HEK293 (cell line): ENCODE results near the gene ACP7.

Experiments used
- BCL6B ChIP-seq: fragments of 450-650 bp; formaldehyde crosslinking; IDR thresholded peaks from 2 replicates; pipeline ENCODE4 v1.5.1; 2017; ENCODE audit warnings: missing biosample characterization, missing genetic modification characterization
- GLI2 ChIP-seq: fragments of 450-650 bp; formaldehyde crosslinking; IDR thresholded peaks from 2 replicates; pipeline ENCODE4; 2017; ENCODE audit warnings: missing biosample characterization, missing genetic modification characterization, low read depth, borderline replicate concordance
- HOXD13 ChIP-seq: sonication (generic); formaldehyde crosslinking; IDR thresholded peaks from 2 replicates; pipeline ENCODE4 v1.8.0; 2022; ENCODE audit warnings: missing genetic modification reagents, borderline replicate concordance
- KLF16 ChIP-seq: fragments of 450-650 bp; formaldehyde crosslinking; IDR thresholded peaks from 2 replicates; pipeline ENCODE4 v1.5.1; 2017; ENCODE audit warnings: missing biosample characterization, missing genetic modification characterization
- KLF9 ChIP-seq: fragments of 450-650 bp; formaldehyde crosslinking; IDR thresholded peaks from 2 replicates; pipeline ENCODE4 v1.5.1; 2016; ENCODE audit warnings: missing biosample characterization, missing genetic modification characterization, low read depth
- MEIS1 ChIP-seq: sonication (generic); formaldehyde crosslinking; IDR thresholded peaks from 2 replicates; pipeline ENCODE4 v1.8.1; 2022; ENCODE audit warnings: missing genetic modification reagents, mild to moderate bottlenecking, borderline replicate concordance
- MYNN ChIP-seq: fragments of 450-650 bp; formaldehyde crosslinking; IDR thresholded peaks from 2 replicates; pipeline ENCODE4 v1.5.1; 2016; ENCODE audit warnings: missing biosample characterization, missing genetic modification characterization, borderline replicate concordance
- PRDM2 ChIP-seq: fragments of 450-650 bp; formaldehyde crosslinking; IDR thresholded peaks from 2 replicates; pipeline ENCODE4 v1.5.1; 2016; ENCODE audit warnings: missing biosample characterization, missing genetic modification characterization, borderline replicate concordance
- PRDM4 ChIP-seq: fragments of 450-650 bp; formaldehyde crosslinking; IDR thresholded peaks from 2 replicates; pipeline ENCODE4 v1.5.1; 2017; ENCODE audit warnings: missing biosample characterization, missing genetic modification characterization
- PRDM6 ChIP-seq: fragments of 450-650 bp; formaldehyde crosslinking; IDR thresholded peaks from 2 replicates; pipeline ENCODE4 v1.5.1; 2017; ENCODE audit warnings: missing biosample characterization, missing genetic modification characterization
- SCRT1 ChIP-seq: fragments of 450-650 bp; formaldehyde crosslinking; IDR thresholded peaks from 2 replicates; pipeline ENCODE4 v1.5.1; 2016; ENCODE audit warnings: missing biosample characterization, missing genetic modification characterization, borderline replicate concordance
- SP3 ChIP-seq: fragments of 450-650 bp; formaldehyde crosslinking; IDR thresholded peaks from 2 replicates; pipeline ENCODE4 v1.5.1; 2016; ENCODE audit warnings: missing biosample characterization, missing genetic modification characterization
- ZBTB20 ChIP-seq: fragments of 450-650 bp; formaldehyde crosslinking; IDR thresholded peaks from 2 replicates; pipeline ENCODE4 v1.5.1; 2016; ENCODE audit warnings: missing biosample characterization, missing genetic modification characterization
- ZNF10 ChIP-seq: fragments of 450-650 bp; formaldehyde crosslinking; IDR thresholded peaks from 2 replicates; pipeline ENCODE4 v1.5.1; 2017; ENCODE audit warnings: missing biosample characterization, missing genetic modification characterization
- ZNF121 ChIP-seq: fragments of 450-650 bp; formaldehyde crosslinking; IDR thresholded peaks from 2 replicates; pipeline ENCODE4 v1.5.1; 2016; ENCODE audit warnings: missing biosample characterization, missing genetic modification characterization
- ZNF132 ChIP-seq: fragments of 450-650 bp; formaldehyde crosslinking; IDR thresholded peaks from 2 replicates; pipeline ENCODE4 v1.5.1; 2017; ENCODE audit warnings: missing biosample characterization, missing genetic modification characterization, borderline replicate concordance
- ZNF19 ChIP-seq: fragments of 450-650 bp; formaldehyde crosslinking; IDR thresholded peaks from 2 replicates; pipeline ENCODE4; 2016; ENCODE audit warnings: missing biosample characterization, missing genetic modification characterization, low read depth
- ZNF266 ChIP-seq: fragments of 450-650 bp; formaldehyde crosslinking; IDR thresholded peaks from 2 replicates; pipeline ENCODE4 v1.5.1; 2016; ENCODE audit warnings: missing biosample characterization, missing genetic modification characterization, low read depth
- ZNF311 ChIP-seq: fragments of 450-650 bp; formaldehyde crosslinking; IDR thresholded peaks from 2 replicates; pipeline ENCODE4 v1.5.1; 2017; ENCODE audit warnings: missing biosample characterization, missing genetic modification characterization, borderline replicate concordance
- ZNF37A ChIP-seq: fragments of 450-650 bp; IDR thresholded peaks from 2 replicates; pipeline ENCODE4 v1.5.1; 2018; ENCODE audit warnings: missing biosample characterization, missing genetic modification characterization
- ZNF433 ChIP-seq: fragments of 450-650 bp; formaldehyde crosslinking; IDR thresholded peaks from 2 replicates; pipeline ENCODE4 v1.5.1; 2016; ENCODE audit warnings: missing biosample characterization, missing genetic modification characterization, low read depth
- ZNF449 ChIP-seq: fragments of 450-650 bp; formaldehyde crosslinking; IDR thresholded peaks from 2 replicates; pipeline ENCODE4 v1.5.1; 2017; ENCODE audit warnings: missing biosample characterization, mild to moderate bottlenecking, missing genetic modification characterization, moderate library complexity
- ZNF544 ChIP-seq: fragments of 450-650 bp; formaldehyde crosslinking; IDR thresholded peaks from 2 replicates; pipeline ENCODE4 v1.5.0; 2017; ENCODE audit warnings: missing biosample characterization, missing genetic modification characterization
- ZNF571 ChIP-seq: fragments of 450-650 bp; formaldehyde crosslinking; IDR thresholded peaks from 2 replicates; pipeline ENCODE4 v1.5.0; 2017; ENCODE audit warnings: missing biosample characterization, missing genetic modification characterization
- ZNF580 ChIP-seq: fragments of 450-650 bp; formaldehyde crosslinking; IDR thresholded peaks from 2 replicates; pipeline ENCODE4 v1.5.1; 2016; ENCODE audit warnings: missing biosample characterization, missing genetic modification characterization
- ZNF624 ChIP-seq: fragments of 450-650 bp; formaldehyde crosslinking; IDR thresholded peaks from 2 replicates; pipeline ENCODE4 v1.5.1; 2017; ENCODE audit warnings: missing biosample characterization, missing genetic modification characterization
- ZNF768 ChIP-seq: fragments of 450-650 bp; formaldehyde crosslinking; IDR thresholded peaks from 2 replicates; pipeline ENCODE4 v1.5.1; 2018; ENCODE audit warnings: missing biosample characterization, mild to moderate bottlenecking, missing genetic modification characterization

Gene ACP7

GRCh38 chr19:39052243-39052746 lies 31.9 kb upstream of the ACP7 start (continued):
- TF ChIP-seq PRDM2 (no peak), KLF16 (peak; percentile 41; the same call in 1 of the 2 replicates), ZNF580 (peak; percentile 69), ZNF449 (tag by site-specific recombination) (no peak), ZNF132 (tag by site-specific recombination) (no peak), ZNF624 (no peak), ZNF37A (tag by site-specific recombination) (no peak), ZNF19 (tag by site-specific recombination) (no peak), GLI2 (tag by site-specific recombination) (no peak), ZNF544 (tag by site-specific recombination) (no peak), ZNF768 (tag by site-specific recombination) (no peak), KLF9 (tag by site-specific recombination) (no peak), MEIS1 (no peak), PRDM4 (tag by site-specific recombination) (no peak), HOXD13 (CRISPR knock-in tag) (no peak), ZBTB20 (peak; percentile 71; the same call in 1 of the 2 replicates), ZNF433 (no peak), BCL6B (tag by site-specific recombination) (no peak), SCRT1 (tag by site-specific recombination) (no peak), ZNF311 (tag by site-specific recombination) (no peak), MYNN (tag by site-specific recombination) (no peak), ZNF121 (peak; percentile 83), ZNF571 (tag by site-specific recombination) (no peak), PRDM6 (no peak), SP3 (no peak), ZNF10 (tag by site-specific recombination) (no peak), ZNF266 (0 out of 2 replicates have a peak, but pooled peaks have one; percentile 20)
